Lower lobe of right lung (tissue), 2 donors: Measurements from ENCODE around the gene RAD17. TPM values are rescaled to one million over a fixed set of nuclear protein-coding genes. Genes with fewer than 3 reads are reported as not detected.
"Not testable (repeated sequence)": the region's sequence is repeated elsewhere in the genome, so short reads cannot be mapped to it uniquely, and the experiment has no call there.

Experiments used
- ATAC-seq, 2 donors: fragments of 200-7000 bp; cut with Tn5 transposase; one replicate each; pipeline ENCODE4 v1.9.1; 2020 to 2022; ENCODE audit warnings: mild to moderate bottlenecking in 2 of 2, moderate library complexity in 2 of 2
- DNase-seq: peaks from one replicate; pipeline ENCODE4 v3.0.0-alpha.2; 2020
- H3K27ac ChIP-seq: fragments of 200-600 bp; one replicate; pipeline ENCODE4 v1.8.0; 2022
- H3K27me3 ChIP-seq: fragments of 200-600 bp; one replicate; pipeline ENCODE4 v1.8.0; 2022; ENCODE audit warnings: low read depth
- H3K36me3 ChIP-seq: fragments of 200-600 bp; one replicate; pipeline ENCODE4 v1.8.0; 2022; ENCODE audit warnings: mild to moderate bottlenecking
- H3K4me1 ChIP-seq: fragments of 200-600 bp; one replicate; pipeline ENCODE4 v1.8.0; 2022
- H3K4me3 ChIP-seq: fragments of 200-600 bp; one replicate; pipeline ENCODE4 v1.8.0; 2022; ENCODE audit warnings: mild to moderate bottlenecking
- H3K9me3 ChIP-seq: fragments of 200-600 bp; one replicate; pipeline ENCODE4 v1.8.0; 2022
- intact Hi-C: fragments of 100-400 bp; cut with DNase I; formaldehyde crosslinking; loops from one replicate; pipeline ENCODE4 v1.11.0; 2022
- total RNA-seq: library from RNA; stranded (reverse); fragmentation: NEBNext Ultra II Directional; extraction: Animal tissue kit (Norgen Biotek cat#: 25700); gene quantifications from one replicate; pipeline ENCODE4 v1.2.1, GENCODE V29; 2021
- TF ChIP-seq, protein P1 (sequence below): fragments of 200-600 bp; IDR thresholded peaks from one replicate; pipeline ENCODE4 v1.8.0; 2022; ENCODE audit warnings: antibody characterized with exemption, mild to moderate bottlenecking
- donor health status: DM: no; HTN: yes; CAD: no; lungs with severe emphysema.

The RAD17 gene
- total RNA-seq, 1 donor from 2014 or later = 19.5 TPM

GRCh38 chr5:69449511-69449910, 79.9 kb downstream of the RAD17 start:
- H3K27me3 ChIP-seq = no peaks in the 10 kb centered on the region

GRCh38 chr5:69450116-69450515, 80.5 kb downstream of the RAD17 start:
- Histone ChIP-seq H3K27me3 (no peaks in the 10 kb centered on the region), H3K4me1 (peaks cover 10% of the 10 kb centered on the region), H3K36me3 (no peaks in the 10 kb centered on the region), H3K9me3 (no peaks in the 10 kb centered on the region), H3K27ac (no peak overlapping the region), H3K4me3 (no peak overlapping the region)
- DNase-seq (no peak), ATAC-seq (no peak)
- TF ChIP-seq, protein P1, sequence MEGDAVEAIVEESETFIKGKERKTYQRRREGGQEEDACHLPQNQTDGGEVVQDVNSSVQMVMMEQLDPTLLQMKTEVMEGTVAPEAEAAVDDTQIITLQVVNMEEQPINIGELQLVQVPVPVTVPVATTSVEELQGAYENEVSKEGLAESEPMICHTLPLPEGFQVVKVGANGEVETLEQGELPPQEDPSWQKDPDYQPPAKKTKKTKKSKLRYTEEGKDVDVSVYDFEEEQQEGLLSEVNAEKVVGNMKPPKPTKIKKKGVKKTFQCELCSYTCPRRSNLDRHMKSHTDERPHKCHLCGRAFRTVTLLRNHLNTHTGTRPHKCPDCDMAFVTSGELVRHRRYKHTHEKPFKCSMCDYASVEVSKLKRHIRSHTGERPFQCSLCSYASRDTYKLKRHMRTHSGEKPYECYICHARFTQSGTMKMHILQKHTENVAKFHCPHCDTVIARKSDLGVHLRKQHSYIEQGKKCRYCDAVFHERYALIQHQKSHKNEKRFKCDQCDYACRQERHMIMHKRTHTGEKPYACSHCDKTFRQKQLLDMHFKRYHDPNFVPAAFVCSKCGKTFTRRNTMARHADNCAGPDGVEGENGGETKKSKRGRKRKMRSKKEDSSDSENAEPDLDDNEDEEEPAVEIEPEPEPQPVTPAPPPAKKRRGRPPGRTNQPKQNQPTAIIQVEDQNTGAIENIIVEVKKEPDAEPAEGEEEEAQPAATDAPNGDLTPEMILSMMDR = no peak
- intact Hi-C loops = no loop called here

More at GRCh38 chr5:69449511-69449910, 79.9 kb downstream of the RAD17 start:
- Histone ChIP-seq H3K27ac (no peak overlapping the region), H3K9me3 (no peaks in the 10 kb centered on the region), H3K4me3 (no peak overlapping the region), H3K36me3 (no peaks in the 10 kb centered on the region), H3K4me1 (peaks cover 8% of the 10 kb centered on the region)
- DNase-seq (no peak), ATAC-seq (no peak)
- intact Hi-C loops = no loop called here
- TF ChIP-seq, protein P1 = no peak

- H3K27ac ChIP-seq, intact Hi-C loops, H3K9me3 ChIP-seq, H3K4me3 ChIP-seq, H3K27me3 ChIP-seq, H3K36me3 ChIP-seq, ATAC-seq, DNase-seq: not testable (repeated sequence)
- peaks cover 11% of the 10 kb centered on the region for H3K4me1 ChIP-seq
These were observed 80.9 kb downstream of the RAD17 start for GRCh38 chr5:69450527-69450926.

DNA sequence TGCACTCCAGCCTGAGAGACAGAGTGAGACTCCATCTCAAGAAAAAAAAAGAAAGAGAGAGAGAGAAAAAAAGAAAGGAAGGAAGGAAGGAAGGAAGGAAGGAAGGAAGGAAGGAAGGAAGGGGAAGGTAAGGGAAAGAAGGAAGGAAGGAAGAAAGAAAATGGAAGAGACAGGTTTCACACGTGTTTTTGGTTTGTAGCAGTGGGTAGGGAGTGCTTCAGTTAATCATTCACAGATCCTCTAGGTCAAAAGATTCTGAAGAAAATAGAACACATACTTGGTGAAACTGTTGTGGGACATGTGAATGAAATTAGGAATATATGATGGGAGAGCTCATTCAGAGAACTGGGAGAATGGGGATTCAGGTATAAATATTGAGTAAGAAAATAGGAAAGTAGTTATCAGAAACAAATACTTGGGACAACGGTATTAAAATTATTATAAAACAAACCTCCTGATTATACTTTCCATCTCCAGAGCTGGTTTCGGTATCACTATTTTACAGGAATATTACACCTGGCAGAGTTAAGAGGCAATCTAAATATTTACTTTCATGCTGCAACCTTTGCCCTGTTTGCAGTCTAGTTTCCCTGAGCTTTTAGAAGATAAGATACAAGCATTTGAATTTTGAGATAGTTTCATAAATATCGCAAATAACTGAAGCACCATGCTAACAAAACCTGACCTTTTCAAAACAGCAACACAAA, 82.5 kb downstream of the RAD17 start:
- ATAC-seq (peak in 1 of 2 donors; percentile 75), DNase-seq (no peak)
- intact Hi-C loops = no loop called here
- TF ChIP-seq, protein P1 = no peak
- no peaks in the 10 kb centered on the region for H3K27me3 ChIP-seq
- no peak overlapping the region for H3K4me3 ChIP-seq
- no peaks in the 10 kb centered on the region for H3K36me3 ChIP-seq
- no peaks in the 10 kb centered on the region for H3K9me3 ChIP-seq
- peak overlapping the region; percentile 31 for H3K27ac ChIP-seq
- peaks cover 11% of the 10 kb centered on the region for H3K4me1 ChIP-seq

GRCh38 chr5:69453487-69453886, 83.9 kb downstream of the RAD17 start:
- H3K4me3 ChIP-seq, H3K27ac ChIP-seq, ATAC-seq, H3K27me3 ChIP-seq, intact Hi-C loops, H3K36me3 ChIP-seq, H3K9me3 ChIP-seq, DNase-seq: not testable (repeated sequence)
- H3K4me1 ChIP-seq = peaks cover 11% of the 10 kb centered on the region

DNA sequence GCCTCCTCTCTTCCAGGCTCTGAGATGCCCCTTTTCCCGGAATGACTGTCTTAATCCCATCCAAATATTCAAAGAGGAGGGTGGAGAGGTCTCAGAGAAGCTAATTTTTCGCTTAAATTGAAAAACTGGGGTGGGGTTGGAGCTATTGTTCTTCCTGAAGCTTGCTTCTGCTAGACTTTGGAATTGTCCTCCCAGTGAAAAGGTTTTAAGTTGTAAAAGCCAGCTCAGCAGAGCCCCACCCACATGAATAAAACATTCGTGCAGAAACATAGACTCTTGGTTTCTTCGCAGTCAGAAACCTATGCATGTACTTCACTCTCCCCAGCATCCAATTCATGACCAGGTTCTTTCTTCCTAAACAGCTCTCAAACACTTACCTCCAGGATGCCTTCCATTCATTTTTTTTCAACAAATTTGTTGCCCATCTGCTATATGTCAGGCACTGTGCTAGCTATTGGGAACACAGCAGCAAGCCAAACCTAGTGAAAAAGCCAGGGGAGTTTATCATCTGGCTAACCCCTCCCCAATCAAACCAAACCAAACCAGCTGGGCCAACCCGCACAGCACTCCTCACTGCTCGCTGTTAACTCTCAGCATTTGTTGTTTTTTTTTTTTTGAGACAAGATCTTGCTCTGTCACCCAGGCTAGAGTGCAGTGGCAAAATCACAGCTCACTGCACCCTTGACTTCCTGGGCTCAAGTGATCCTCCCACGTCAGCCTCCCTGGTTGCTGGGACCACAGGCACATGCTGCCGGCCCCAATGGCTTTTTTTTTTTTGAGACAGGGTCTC, 85.0 kb downstream of the RAD17 start:
- H3K27me3 ChIP-seq = no peaks in the 10 kb centered on the region
- DNase-seq = peak; percentile 56
- H3K27ac ChIP-seq = no peak overlapping the region
- H3K4me1 ChIP-seq = peaks cover 11% of the 10 kb centered on the region
- ATAC-seq = peak; percentile 60 to 68
- H3K36me3 ChIP-seq = no peaks in the 10 kb centered on the region
- no peaks in the 10 kb centered on the region for H3K9me3 ChIP-seq
- intact Hi-C loops = no loop called here
- TF ChIP-seq, protein P1 = no peak
- H3K4me3 ChIP-seq = no peak overlapping the region

GRCh38 chr5:69455428-69455988, 85.9 kb downstream of the RAD17 start:
- intact Hi-C loops, H3K4me3 ChIP-seq, H3K27me3 ChIP-seq, H3K36me3 ChIP-seq, H3K9me3 ChIP-seq, H3K27ac ChIP-seq: not testable (repeated sequence)
- peaks cover 11% of the 10 kb centered on the region for H3K4me1 ChIP-seq
- ATAC-seq (peak in 1 of 2 donors; percentile 5), DNase-seq (peak; percentile 47)
